Type B pancreatic cell (in vitro differentiated cells): ENCODE measurements around the gene NFKB2. TPM values are rescaled to one million over a fixed set of nuclear protein-coding genes. Genes with fewer than 3 reads are reported as not detected.

ENCODE experiments used
- DNase-seq: peaks from one replicate; pipeline ENCODE4 v3.0.0; 2021; ENCODE audit warnings: mixed read lengths; ENCODE audit not compliant: unreplicated experiment; ENCODE audit errors: extremely low spot score
- H3K27ac Mint-ChIP-seq: 2 replicates; pipeline ENCODE4 v1.8.0; 2021; ENCODE audit warnings: mild to moderate bottlenecking, mixed read lengths
- H3K27me3 Mint-ChIP-seq: 2 replicates; pipeline ENCODE4 v1.8.0; 2021; ENCODE audit warnings: mixed read lengths
- H3K36me3 Mint-ChIP-seq: 2 replicates; pipeline ENCODE4 v1.8.0; 2021; ENCODE audit warnings: mixed read lengths
- H3K4me1 Mint-ChIP-seq: one replicate; pipeline ENCODE4 v1.8.0; 2021; ENCODE audit warnings: mixed read lengths; ENCODE audit not compliant: unreplicated experiment
- H3K4me3 Mint-ChIP-seq: 2 replicates; pipeline ENCODE4 v1.8.0; 2021; ENCODE audit warnings: mild to moderate bottlenecking, mixed read lengths
- H3K9me3 Mint-ChIP-seq: 2 replicates; pipeline ENCODE4 v1.8.0; 2021; ENCODE audit warnings: mixed read lengths
- long read RNA-seq: library from polyadenylated mRNA; unstranded; transcript quantifications from one replicate; pipeline ENCODE4 v2.0.0, GENCODE V29; 2020
- total RNA-seq: library from RNA; stranded (reverse); gene quantifications from 2 replicates; pipeline ENCODE4 v1.2.1, GENCODE V29; 2021; ENCODE audit warnings: low replicate concordance
- TF ChIP-seq, protein P1 (sequence below): fragments of 200-600 bp; sonication (generic); conservative IDR thresholded peaks from 2 replicates; pipeline ENCODE4 v1.5.0; 2021; ENCODE audit warnings: antibody characterized with exemption, mild to moderate bottlenecking

Gene NFKB2
- 29.7 and 47.1 TPM in 2 replicates for total RNA-seq
- long read RNA-seq, partial matches to known transcripts, result 1 of 1 reads
- long read RNA-seq, other reads (novel, unspliced or antisense), result 0 of 1 reads

DNA sequence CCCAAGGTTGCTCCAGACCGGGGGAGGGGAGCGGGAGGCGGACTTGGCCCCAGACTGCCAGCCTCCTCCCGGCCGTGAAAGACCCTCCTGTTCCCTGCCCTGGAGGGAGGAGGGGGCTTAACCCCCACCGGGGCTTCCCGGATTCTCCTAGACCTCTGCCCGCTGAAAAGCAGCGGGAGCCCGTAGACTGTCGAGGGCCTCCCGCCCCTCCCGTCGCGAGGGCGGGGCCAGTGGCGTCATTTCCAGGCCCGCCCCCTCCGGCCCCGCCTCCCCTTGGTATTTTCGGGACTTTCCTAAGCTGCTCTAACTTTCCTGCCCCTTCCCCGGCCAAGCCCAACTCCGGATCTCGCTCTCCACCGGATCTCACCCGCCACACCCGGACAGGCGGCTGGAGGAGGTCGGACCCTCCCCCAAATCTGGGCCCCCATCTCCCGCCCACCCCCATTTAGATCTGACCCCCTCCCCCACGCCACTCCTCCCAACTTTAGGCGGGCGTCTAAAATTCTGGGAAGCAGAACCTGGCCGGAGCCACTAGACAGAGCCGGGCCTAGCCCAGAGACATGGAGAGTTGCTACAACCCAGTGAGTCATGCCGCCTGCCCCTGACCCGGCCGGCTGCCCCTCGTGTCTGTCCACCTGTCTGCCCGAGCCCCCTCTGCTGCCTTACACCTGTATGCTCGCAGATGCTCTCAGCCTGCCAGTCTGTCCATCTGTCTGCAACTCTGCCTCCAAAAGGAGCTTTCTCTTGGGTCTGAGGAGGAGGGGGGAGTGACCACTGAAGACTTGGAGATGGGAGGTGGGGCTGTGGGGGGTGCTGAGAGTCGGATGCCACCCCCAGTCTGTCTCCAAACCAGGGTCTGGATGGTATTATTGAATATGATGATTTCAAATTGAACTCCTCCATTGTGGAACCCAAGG, at the start of gene NFKB2:
NFKB2 (plus strand) TSS at position 306 of the 917 bp plus-strand sequence; CDS start at position 561, 255 bp downstream.
- Mint-ChIP-seq H3K9me3 (no peaks in the 10 kb centered on the region), H3K27ac (peak within 1 kb of the TSS; percentile 99), H3K4me3 (peak within 1 kb of the TSS; percentile 92), H3K27me3 (peaks cover 13% of the 10 kb centered on the region), H3K4me1 (peaks cover 13% of the 10 kb centered on the region), H3K36me3 (no peaks in the 10 kb centered on the region)
- peak; percentile 91 for DNase-seq
- TF ChIP-seq, protein P1, sequence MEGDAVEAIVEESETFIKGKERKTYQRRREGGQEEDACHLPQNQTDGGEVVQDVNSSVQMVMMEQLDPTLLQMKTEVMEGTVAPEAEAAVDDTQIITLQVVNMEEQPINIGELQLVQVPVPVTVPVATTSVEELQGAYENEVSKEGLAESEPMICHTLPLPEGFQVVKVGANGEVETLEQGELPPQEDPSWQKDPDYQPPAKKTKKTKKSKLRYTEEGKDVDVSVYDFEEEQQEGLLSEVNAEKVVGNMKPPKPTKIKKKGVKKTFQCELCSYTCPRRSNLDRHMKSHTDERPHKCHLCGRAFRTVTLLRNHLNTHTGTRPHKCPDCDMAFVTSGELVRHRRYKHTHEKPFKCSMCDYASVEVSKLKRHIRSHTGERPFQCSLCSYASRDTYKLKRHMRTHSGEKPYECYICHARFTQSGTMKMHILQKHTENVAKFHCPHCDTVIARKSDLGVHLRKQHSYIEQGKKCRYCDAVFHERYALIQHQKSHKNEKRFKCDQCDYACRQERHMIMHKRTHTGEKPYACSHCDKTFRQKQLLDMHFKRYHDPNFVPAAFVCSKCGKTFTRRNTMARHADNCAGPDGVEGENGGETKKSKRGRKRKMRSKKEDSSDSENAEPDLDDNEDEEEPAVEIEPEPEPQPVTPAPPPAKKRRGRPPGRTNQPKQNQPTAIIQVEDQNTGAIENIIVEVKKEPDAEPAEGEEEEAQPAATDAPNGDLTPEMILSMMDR, result no peak

DNA sequence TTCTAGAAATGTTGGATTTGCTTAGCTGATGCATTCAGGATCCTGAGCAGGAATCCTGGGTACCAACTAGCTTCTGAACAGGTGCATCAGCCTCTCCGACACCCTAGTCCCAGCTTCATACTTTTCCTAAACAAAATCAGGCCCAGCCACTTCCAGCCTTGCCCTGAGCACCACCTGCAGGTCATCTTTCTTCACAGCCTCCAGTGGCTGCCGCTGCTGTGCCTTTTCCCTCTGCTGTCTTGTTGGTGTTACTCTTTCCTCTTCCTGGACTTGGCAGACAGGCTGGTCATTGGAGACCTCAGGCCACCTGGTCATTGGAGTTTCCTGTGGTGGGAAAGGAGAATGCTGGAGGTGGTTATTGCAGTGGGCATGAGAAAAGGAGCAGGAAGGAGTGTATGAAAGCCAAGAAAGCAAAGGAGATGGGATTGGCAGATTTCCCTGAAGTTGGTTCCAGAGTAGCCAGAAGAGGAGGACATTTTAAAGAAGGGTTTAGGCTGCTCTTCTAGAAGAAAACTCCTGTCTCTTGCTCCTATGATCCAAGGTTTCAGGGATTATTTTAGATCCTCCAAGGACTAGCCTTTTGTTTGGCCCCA, 48.2 kb upstream of the NFKB2 start:
- H3K4me1 Mint-ChIP-seq, result peaks cover 8% of the 10 kb centered on the region
- H3K4me3 Mint-ChIP-seq, result no peak overlapping the region
- DNase-seq, result no peak
- no peak overlapping the region for H3K27ac Mint-ChIP-seq
- H3K9me3 Mint-ChIP-seq, result no peaks in the 10 kb centered on the region
- H3K27me3 Mint-ChIP-seq, result no peaks in the 10 kb centered on the region
- peaks cover 12% of the 10 kb centered on the region for H3K36me3 Mint-ChIP-seq
- TF ChIP-seq, protein P1, result peak; percentile 68

DNA sequence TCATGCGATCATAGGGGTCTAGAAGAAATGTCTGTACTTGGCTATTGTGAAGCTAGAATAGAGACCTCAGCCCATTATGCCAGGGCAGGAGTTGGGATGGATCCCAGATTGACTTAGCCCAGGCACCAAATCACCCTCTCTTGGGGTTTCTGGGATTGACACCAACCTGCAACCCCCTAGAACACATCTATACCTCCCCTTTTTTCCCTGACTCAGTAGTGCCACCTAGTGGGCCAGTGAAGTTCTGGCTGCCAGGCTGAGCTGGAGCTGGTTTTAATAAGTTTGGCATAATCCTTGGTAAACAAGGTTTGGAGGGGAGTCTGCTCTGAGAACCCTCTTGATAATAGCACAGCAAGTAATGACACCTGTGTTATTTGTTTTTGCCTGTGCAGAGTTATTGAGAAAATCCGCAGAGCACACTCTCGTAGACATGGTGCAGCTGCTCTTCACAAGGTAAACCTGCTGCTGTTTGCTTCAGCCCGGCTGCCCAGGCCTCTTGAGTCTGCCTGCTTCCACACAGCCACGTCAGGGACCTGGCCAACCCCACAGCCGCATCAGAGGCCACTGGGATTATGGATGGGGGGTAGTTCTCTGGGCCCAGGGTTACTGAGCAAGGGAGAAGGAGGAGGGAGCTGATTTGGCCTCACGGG, 43.3 kb upstream of the NFKB2 start:
- Mint-ChIP-seq H3K9me3 (no peaks in the 10 kb centered on the region), H3K27ac (peak overlapping the region; percentile 42), H3K4me3 (no peak overlapping the region), H3K4me1 (no peaks in the 10 kb centered on the region), H3K27me3 (no peaks in the 10 kb centered on the region), H3K36me3 (peaks cover 8% of the 10 kb centered on the region)
- TF ChIP-seq, protein P1, result peak; percentile 96
- DNase-seq, result no peak

DNA sequence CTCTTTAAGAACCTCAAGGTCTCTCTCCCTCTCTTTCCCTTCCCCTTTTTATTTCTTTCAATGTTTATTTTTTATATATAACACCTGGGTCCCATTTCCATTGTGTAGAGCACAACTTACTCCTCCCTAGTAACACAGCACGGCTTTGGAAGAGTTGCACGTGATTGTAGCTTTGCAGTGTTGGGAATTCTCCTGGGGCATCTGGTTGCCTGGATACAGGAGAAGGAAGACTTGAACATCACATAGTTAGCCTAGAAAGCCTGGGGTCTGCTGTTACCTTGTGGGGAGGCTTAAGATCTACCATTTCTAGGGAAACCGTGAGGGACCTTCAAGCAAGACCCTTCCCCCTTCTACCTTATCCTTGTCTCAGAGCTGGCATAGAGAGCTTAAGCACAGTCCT, 41.1 kb upstream of the NFKB2 start:
- H3K27ac Mint-ChIP-seq, result no peak overlapping the region
- no peaks in the 10 kb centered on the region for H3K9me3 Mint-ChIP-seq
- TF ChIP-seq, protein P1, result no peak
- H3K36me3 Mint-ChIP-seq, result peaks cover 14% of the 10 kb centered on the region
- no peak overlapping the region for H3K4me3 Mint-ChIP-seq
- no peaks in the 10 kb centered on the region for H3K27me3 Mint-ChIP-seq
- no peaks in the 10 kb centered on the region for H3K4me1 Mint-ChIP-seq
- DNase-seq, result no peak

DNA sequence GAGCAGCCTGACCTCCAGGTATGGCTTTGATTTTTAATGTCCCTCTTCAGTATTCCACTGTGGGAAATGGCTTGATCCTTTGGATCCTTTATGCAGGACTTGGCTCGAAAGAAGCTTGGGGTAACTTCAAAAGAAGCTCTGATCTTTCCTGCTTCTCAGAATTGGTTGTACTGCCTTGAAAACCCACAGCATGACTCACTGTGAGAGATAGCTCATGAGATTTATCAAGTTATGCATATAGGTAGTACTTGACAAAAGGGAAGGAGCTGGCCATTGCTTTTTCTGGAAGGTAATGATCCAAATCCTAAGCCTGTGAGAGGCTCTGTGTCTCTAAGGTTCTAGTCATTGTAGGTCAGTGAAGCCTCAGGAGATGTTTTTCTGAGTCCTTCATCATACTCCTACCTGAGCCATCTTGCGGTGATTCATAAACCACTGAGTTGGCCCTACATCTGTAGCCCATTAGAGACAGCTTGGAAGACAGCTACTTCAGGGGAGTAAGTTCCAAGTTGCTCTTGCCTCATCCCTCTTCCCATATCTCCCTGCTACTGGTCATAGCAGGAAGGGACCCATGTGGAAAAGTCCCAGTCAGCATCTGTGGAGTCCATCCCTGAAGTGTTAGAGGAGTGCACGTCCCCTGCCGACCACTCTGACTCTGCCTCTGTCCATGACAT, 36.7 kb upstream of the NFKB2 start:
- H3K27ac Mint-ChIP-seq, result no peak overlapping the region
- DNase-seq, result no peak
- H3K9me3 Mint-ChIP-seq, result no peaks in the 10 kb centered on the region
- no peaks in the 10 kb centered on the region for H3K27me3 Mint-ChIP-seq
- H3K4me3 Mint-ChIP-seq, result no peak overlapping the region
- H3K4me1 Mint-ChIP-seq, result no peaks in the 10 kb centered on the region
- TF ChIP-seq, protein P1, result no peak
- H3K36me3 Mint-ChIP-seq, result peaks cover 39% of the 10 kb centered on the region
